HEK293T (cell line): ENCODE data around the gene ANKRD65.
A peak's percentile ranks its signal among the peaks of the same experiment; 100 is the strongest.

Experiments
- CTCF ChIA-PET: fragments of 350-600 bp; formaldehyde crosslinking; extraction: SDS; loops from one replicate; lab custom pipeline; 2021; ENCODE audit warnings: antibody characterized with exemption, inconsistent platforms; lab: Yijun Ruan, JAX
- POLR2A ChIA-PET: fragments of 350-600 bp; formaldehyde crosslinking; extraction: SDS; loops from one replicate; lab custom pipeline; 2020; ENCODE audit warnings: antibody characterized with exemption, inconsistent platforms; lab: Yijun Ruan, JAX
- DNase-seq: peaks from one replicate; pipeline ENCODE4 v3.0.0; 2012; ENCODE audit warnings: mixed read lengths; ENCODE audit errors: extremely low spot score
- ARNT ChIP-seq: fragments of 450-650 bp; IDR thresholded peaks from 2 replicates; pipeline ENCODE4 v1.6.1; 2017; ENCODE audit warnings: mild to moderate bottlenecking
- BHLHE40 ChIP-seq: fragments of 450-650 bp; IDR thresholded peaks from 2 replicates; pipeline ENCODE4 v1.6.1; 2016; ENCODE audit warnings: mild to moderate bottlenecking, moderate library complexity, borderline replicate concordance
- CTBP1 ChIP-seq: fragments of 450-650 bp; IDR thresholded peaks from 2 replicates; pipeline ENCODE4 v1.6.1; 2016; ENCODE audit warnings: borderline replicate concordance
- ELF4 ChIP-seq: fragments of 450-650 bp; IDR thresholded peaks from 2 replicates; pipeline ENCODE4 v1.6.1; 2017; ENCODE audit warnings: antibody characterized with exemption
- FOXA1 ChIP-seq: fragments of 450-650 bp; IDR thresholded peaks from 2 replicates; pipeline ENCODE4 v1.6.1; 2016; ENCODE audit warnings: mild to moderate bottlenecking
- FOXK2 ChIP-seq: fragments of 450-650 bp; IDR thresholded peaks from 2 replicates; pipeline ENCODE4 v1.6.1; 2016; ENCODE audit warnings: mild to moderate bottlenecking
- FOXM1 ChIP-seq: fragments of 450-650 bp; IDR thresholded peaks from 2 replicates; pipeline ENCODE4 v1.6.1; 2017; ENCODE audit warnings: mild to moderate bottlenecking, borderline replicate concordance
- HDGF ChIP-seq: fragments of 450-650 bp; IDR thresholded peaks from 2 replicates; pipeline ENCODE4 v1.6.1; 2017; ENCODE audit warnings: antibody characterized with exemption, borderline replicate concordance
- L3MBTL2 ChIP-seq: fragments of 450-650 bp; conservative IDR thresholded peaks from 2 replicates; pipeline ENCODE4 v1.6.1; 2016; ENCODE audit warnings: mild to moderate bottlenecking
- LEF1 ChIP-seq: fragments of 450-650 bp; IDR thresholded peaks from 2 replicates; pipeline ENCODE4 v1.6.1; 2017; ENCODE audit warnings: mild to moderate bottlenecking, borderline replicate concordance
- NFRKB ChIP-seq: fragments of 450-650 bp; IDR thresholded peaks from 2 replicates; pipeline ENCODE4 v1.6.1; 2016; ENCODE audit warnings: mild to moderate bottlenecking, moderate library complexity
- SP1 ChIP-seq: fragments of 450-650 bp; IDR thresholded peaks from 2 replicates; pipeline ENCODE4 v1.6.1; 2017
- SUZ12 ChIP-seq: fragments of 450-650 bp; IDR thresholded peaks from 2 replicates; pipeline ENCODE4 v1.6.1; 2016; ENCODE audit warnings: mild to moderate bottlenecking
- TARDBP ChIP-seq: fragments of 450-650 bp; IDR thresholded peaks from 2 replicates; pipeline ENCODE4 v1.6.1; 2016
- ZNF384 ChIP-seq: fragments of 450-650 bp; IDR thresholded peaks from 2 replicates; pipeline ENCODE4 v1.6.1; 2016
- TF ChIP-seq, protein P1 (sequence below): fragments of 450-650 bp; IDR thresholded peaks from 2 replicates; pipeline ENCODE4 v1.6.1; 2016

ANKRD65 gene

GRCh38 chr1:1441002-1441888, 20.2 kb upstream of the ANKRD65 start:
- CTCF ChIA-PET = interaction anchor here (0.6 to 2.1 kb wide), 10 partner anchors 10 to 766 kb away, joined by 3 to 13 read pairs (median 4); no protein-coding TSS in a partner anchor

GRCh38 chr1:1440262-1441001, 19.4 kb upstream of the ANKRD65 start:
- no peak for DNase-seq
- TF ChIP-seq HDGF = no peak
- no peak for TF ChIP-seq LEF1
- no peak for TF ChIP-seq SUZ12
- no peak for TF ChIP-seq TARDBP
- TF ChIP-seq FOXK2 = no peak
- TF ChIP-seq BHLHE40 = no peak
- no peak for TF ChIP-seq L3MBTL2
- no peak for TF ChIP-seq SP1
- no peak for TF ChIP-seq FOXM1
- TF ChIP-seq CTBP1 = no peak
- TF ChIP-seq, protein P1, sequence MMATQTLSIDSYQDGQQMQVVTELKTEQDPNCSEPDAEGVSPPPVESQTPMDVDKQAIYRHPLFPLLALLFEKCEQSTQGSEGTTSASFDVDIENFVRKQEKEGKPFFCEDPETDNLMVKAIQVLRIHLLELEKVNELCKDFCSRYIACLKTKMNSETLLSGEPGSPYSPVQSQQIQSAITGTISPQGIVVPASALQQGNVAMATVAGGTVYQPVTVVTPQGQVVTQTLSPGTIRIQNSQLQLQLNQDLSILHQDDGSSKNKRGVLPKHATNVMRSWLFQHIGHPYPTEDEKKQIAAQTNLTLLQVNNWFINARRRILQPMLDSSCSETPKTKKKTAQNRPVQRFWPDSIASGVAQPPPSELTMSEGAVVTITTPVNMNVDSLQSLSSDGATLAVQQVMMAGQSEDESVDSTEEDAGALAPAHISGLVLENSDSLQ = no peak
- ChIA-PET POLR2A (interaction anchor here (1.2 to 2.2 kb wide), 3 partner anchors 10 to 41 kb away, joined by 3 to 9 read pairs (median 6); partner anchors contain the start of genes CCNL2 and MRPL20), CTCF (interaction anchor here (0.6 to 2.1 kb wide), 7 partner anchors 9 to 767 kb away, joined by 3 to 13 read pairs (median 5); no protein-coding TSS in a partner anchor)

More at GRCh38 chr1:1441002-1441888, 20.2 kb upstream of the ANKRD65 start:
- peak; percentile 83 for DNase-seq
- TF ChIP-seq SP1 = no peak
- TF ChIP-seq TARDBP = no peak
- TF ChIP-seq HDGF = no peak
- 0 out of 2 replicates have a peak, but pooled peaks have one; percentile 14 for TF ChIP-seq FOXM1
- TF ChIP-seq FOXA1 = no peak
- POLR2A ChIA-PET = interaction anchor here (0.7 to 2.2 kb wide), 4 partner anchors 9 to 42 kb away, joined by 3 to 9 read pairs (median 4); partner anchors contain the start of genes CCNL2 and MRPL20

DNA sequence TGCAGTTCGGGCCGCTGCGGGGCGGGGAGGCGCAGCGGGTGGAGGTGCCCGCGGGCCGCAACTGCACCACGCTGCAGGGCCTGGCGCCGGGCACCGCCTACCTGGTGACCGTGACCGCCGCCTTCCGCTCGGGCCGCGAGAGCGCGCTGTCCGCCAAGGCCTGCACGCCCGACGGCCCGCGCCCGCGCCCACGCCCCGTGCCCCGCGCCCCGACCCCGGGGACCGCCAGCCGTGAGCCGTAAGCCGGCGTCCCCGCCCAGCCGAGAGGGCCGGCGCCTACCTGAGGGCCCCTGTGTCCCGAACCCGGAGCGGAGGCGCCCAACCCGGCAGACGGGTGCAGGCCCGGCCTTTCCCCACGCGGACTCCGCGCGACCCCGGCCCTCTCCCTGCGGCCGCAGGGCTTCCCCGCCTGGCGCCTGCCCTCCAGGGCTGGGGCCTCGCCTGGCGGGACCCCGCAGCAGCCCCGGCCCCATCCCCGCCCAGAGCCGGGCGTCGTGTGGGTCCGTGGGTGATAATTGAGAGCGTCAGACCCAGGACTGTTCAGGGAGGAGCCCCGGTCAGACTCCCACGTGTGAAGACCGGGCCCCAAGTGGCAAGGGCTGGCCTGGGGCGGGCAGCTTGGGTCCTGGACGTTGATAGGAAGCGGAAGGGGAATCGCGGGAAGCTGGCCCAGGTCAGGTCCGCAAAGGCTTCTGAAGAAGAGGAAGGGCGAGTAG, 18.6 kb upstream of the ANKRD65 start:
- ChIA-PET POLR2A (interaction anchor here (2.1 kb wide), 1 partner anchor 41 kb away, joined by 9 read pairs; the partner anchor contains the start of gene CCNL2), CTCF (interaction anchor here (0.9 to 2.1 kb wide), 4 partner anchors 8 to 39 kb away, joined by 3 to 13 read pairs (median 6); no protein-coding TSS in a partner anchor)
- no peak for TF ChIP-seq SP1
- no peak for TF ChIP-seq ARNT
- no peak for TF ChIP-seq FOXK2
- no peak for TF ChIP-seq BHLHE40
- TF ChIP-seq, protein P1 = no peak
- no peak for TF ChIP-seq FOXM1
- no peak for TF ChIP-seq NFRKB
- no peak for TF ChIP-seq ZNF384
- no peak for TF ChIP-seq TARDBP
- TF ChIP-seq L3MBTL2 = no peak
- TF ChIP-seq LEF1 = no peak
- no peak for TF ChIP-seq ELF4
- DNase-seq = no peak

DNA sequence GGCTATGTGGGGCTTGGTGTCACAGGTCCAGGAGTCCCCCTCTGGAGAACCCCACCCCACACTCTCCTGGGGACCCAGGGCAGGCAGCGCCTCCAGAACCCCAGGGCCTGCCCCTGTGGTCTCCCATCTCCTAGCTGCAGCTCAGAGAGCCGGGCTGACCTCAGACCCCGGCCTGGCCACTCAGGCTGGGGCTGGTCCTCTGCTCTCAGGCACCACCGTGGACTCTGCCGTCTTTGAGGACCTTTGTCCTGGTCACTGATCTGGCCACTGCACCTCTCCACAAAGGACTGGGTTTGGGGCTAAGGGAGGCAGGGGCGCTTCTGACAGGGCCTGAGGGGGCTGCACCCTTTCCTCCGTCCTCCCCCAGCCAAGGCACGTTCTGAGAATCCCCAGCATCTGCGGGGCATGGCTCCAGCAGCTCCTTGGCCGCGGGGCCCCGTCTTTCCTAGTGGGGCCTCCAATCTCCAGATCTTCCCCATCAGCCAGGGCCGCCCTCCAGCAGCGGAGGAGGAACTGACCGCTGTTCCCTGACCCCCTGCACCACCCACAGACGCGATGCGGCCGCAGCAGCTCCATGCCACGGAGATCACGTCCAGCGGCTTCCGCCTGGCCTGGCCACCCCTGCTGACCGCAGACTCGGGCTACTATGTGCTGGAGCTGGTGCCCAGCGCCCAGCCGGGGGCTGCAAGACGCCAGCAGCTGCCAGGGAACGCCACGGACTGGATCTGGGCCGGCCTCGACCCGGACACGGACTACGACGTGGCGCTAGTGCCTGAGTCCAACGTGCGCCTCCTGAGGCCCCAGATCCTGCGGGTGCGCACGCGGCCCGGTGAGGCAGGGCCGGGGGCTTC, 17.7 kb upstream of the ANKRD65 start:
- no peak for DNase-seq
- TF ChIP-seq NFRKB (no peak), TARDBP (no peak), ZNF384 (no peak), SUZ12 (no peak), FOXA1 (no peak), FOXK2 (no peak), FOXM1 (no peak), ARNT (no peak), HDGF (no peak), BHLHE40 (no peak), SP1 (no peak), CTBP1 (no peak), ELF4 (no peak), LEF1 (no peak)
- TF ChIP-seq, protein P1 = no peak
- CTCF ChIA-PET = no interaction called here
- POLR2A ChIA-PET = interaction anchor here (2.5 to 3.0 kb wide), 2 partner anchors 32 to 40 kb away, joined by 9 to 15 read pairs; partner anchors contain the start of genes CCNL2 and MRPL20
